Measurements from ENCODE around the gene SCCPDH. TPM values are rescaled to one million over a fixed set of nuclear protein-coding genes. Genes with fewer than 3 reads are reported as not detected.
"Not testable (repeated sequence)": the region's sequence is repeated elsewhere in the genome, so short reads cannot be mapped to it uniquely, and the experiment has no call there.

SCCPDH gene
- polyA plus RNA-seq, 1 of the 3 experiments (the other 2 are of a cell fraction), result 32.2 TPM

DNA sequence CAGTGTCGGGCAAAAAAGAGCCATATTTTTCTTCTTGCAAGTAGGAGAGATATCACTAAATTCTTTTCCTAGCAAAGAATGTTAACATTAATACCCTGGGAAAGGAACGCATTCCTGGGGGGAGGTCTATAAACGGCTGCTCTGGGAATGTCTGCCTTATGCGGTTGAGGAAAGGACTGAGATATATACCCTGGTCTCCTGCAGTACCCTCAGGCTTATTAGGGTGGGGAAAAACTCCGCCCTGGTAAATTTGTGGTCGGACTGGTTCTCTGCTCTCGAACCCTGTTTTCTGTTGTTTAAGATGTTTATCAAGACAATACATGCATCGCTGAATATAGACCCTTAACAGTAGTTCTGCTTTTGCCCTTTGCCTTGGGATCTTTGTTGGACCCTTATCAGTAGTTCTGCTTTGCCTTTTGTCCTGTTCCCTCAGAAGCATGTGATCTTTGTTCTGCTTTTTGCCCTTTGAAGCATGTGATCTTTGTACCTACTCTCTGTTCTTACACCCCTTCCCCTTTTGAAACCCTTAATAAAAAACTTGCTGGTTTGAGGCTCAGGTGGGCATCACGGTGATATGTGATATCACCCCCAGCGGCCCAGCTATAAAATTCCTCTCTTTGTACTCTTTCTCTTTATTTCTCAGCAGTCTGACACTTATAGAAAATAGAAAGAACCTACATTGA is 29.9 kb upstream of the SCCPDH start:
- H3K4me3 ChIP-seq (ENCODE audit: low read depth in 2 of 2, low read length in 1 of 2); POLR2A ChIA-PET; H3K27ac ChIP-seq (ENCODE audit: low read depth in 2 of 2, low read length in 1 of 2); H3K36me3 ChIP-seq (replicated peaks in 1 of 2; ENCODE audit: control insufficient read depth in 1 of 2, insufficient read depth in 2 of 2, low read length in 1 of 2); H3K27me3 ChIP-seq (ENCODE audit: insufficient read depth); H3F3A ChIP-seq (replicated peaks; ENCODE audit: insufficient read depth); H4K20me1 ChIP-seq (ENCODE audit: insufficient read depth); H3K79me2 ChIP-seq (ENCODE audit: insufficient read depth); H3K4me2 ChIP-seq; H3K9me3 ChIP-seq; H2AFZ ChIP-seq (ENCODE audit: low read depth); H3K4me1 ChIP-seq (ENCODE audit: control insufficient read depth in 1 of 2, insufficient read depth in 2 of 2, low read depth in 1 of 2, low read length in 1 of 2); H3K9ac ChIP-seq; H3K9me2 ChIP-seq; DNase-seq: not testable (repeated sequence)
- CTCF ChIA-PET, result interaction anchor here (1.7 kb wide), 1 partner anchor 196 kb away, joined by 5 read pairs; no protein-coding TSS in a partner anchor
- 68% methylated on average over 10 of the region's 10 CpGs for WGBS (ENCODE audit: low lambda C conversion rate)

DNA sequence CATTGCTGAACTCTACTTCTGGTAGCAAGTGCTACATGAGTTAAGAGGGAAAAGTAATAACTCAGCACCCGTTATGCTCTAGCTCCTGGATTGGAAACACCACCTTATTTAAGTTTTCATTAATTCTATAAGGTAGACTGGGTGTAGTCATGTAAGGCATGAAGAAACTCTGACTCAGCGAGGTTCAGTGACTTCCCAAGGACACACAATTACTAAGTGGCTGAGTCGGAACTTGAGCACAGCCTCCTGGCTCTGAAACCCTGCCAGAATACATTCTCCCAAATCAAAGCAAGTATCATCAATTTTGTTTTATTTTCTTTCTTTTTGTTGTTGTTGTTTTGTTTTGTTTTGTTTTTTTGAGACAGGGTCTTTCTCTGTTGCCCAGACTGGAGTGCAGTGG is 29.1 kb upstream of the SCCPDH start:
- ChIA-PET POLR2A (no interaction called here), CTCF (interaction anchor here (0.8 to 1.5 kb wide), 3 partner anchors 10 to 197 kb away, joined by 3 to 4 read pairs (median 3); no protein-coding TSS in a partner anchor)
- no peaks in the 10 kb centered on the region for H3K36me3 ChIP-seq (replicated peaks in 1 of 2; ENCODE audit: control insufficient read depth in 1 of 2, insufficient read depth in 2 of 2, low read length in 1 of 2)
- no peak for DNase-seq
- H3K9me3 ChIP-seq, result no peaks in the 10 kb centered on the region
- no peak overlapping the region for H2AFZ ChIP-seq (ENCODE audit: low read depth)
- H3K4me3 ChIP-seq (ENCODE audit: low read depth in 2 of 2, low read length in 1 of 2), result no peak overlapping the region
- H3K27me3 ChIP-seq (ENCODE audit: insufficient read depth), result no peaks in the 10 kb centered on the region
- 69% methylated on average over 2 of the region's 3 CpGs for WGBS (ENCODE audit: low lambda C conversion rate)
- H3K4me2 ChIP-seq, result no peak overlapping the region
- H3K27ac ChIP-seq (ENCODE audit: low read depth in 2 of 2, low read length in 1 of 2), result no peak overlapping the region
- TF ChIP-seq GATA2 (CRISPR knock-in tag; IDR thresholded peaks at IDR 0.05) (no peak), TAF1 (IDR thresholded peaks at IDR 0.05; ENCODE audit: borderline replicate concordance, low read depth, low read length) (no peak), SMC3 (IDR thresholded peaks at IDR 0.05; ENCODE audit: low read depth, low read length) (no peak), NRF1 (IDR thresholded peaks at IDR 0.05; ENCODE audit: low read depth, low read length) (no peak), TCF12 (IDR thresholded peaks at IDR 0.05) (no peak), SIN3A (IDR thresholded peaks at IDR 0.05; ENCODE audit: borderline replicate concordance, low read depth, low read length) (no peak)
- TF ChIP-seq, protein P1, sequence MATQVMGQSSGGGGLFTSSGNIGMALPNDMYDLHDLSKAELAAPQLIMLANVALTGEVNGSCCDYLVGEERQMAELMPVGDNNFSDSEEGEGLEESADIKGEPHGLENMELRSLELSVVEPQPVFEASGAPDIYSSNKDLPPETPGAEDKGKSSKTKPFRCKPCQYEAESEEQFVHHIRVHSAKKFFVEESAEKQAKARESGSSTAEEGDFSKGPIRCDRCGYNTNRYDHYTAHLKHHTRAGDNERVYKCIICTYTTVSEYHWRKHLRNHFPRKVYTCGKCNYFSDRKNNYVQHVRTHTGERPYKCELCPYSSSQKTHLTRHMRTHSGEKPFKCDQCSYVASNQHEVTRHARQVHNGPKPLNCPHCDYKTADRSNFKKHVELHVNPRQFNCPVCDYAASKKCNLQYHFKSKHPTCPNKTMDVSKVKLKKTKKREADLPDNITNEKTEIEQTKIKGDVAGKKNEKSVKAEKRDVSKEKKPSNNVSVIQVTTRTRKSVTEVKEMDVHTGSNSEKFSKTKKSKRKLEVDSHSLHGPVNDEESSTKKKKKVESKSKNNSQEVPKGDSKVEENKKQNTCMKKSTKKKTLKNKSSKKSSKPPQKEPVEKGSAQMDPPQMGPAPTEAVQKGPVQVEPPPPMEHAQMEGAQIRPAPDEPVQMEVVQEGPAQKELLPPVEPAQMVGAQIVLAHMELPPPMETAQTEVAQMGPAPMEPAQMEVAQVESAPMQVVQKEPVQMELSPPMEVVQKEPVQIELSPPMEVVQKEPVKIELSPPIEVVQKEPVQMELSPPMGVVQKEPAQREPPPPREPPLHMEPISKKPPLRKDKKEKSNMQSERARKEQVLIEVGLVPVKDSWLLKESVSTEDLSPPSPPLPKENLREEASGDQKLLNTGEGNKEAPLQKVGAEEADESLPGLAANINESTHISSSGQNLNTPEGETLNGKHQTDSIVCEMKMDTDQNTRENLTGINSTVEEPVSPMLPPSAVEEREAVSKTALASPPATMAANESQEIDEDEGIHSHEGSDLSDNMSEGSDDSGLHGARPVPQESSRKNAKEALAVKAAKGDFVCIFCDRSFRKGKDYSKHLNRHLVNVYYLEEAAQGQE (IDR thresholded peaks at IDR 0.05; ENCODE audit: low read depth, low read length), result no peak
- H3F3A ChIP-seq (replicated peaks; ENCODE audit: insufficient read depth), result peaks cover 5% of the 10 kb centered on the region
- no peaks in the 10 kb centered on the region for H3K4me1 ChIP-seq (ENCODE audit: control insufficient read depth in 1 of 2, insufficient read depth in 2 of 2, low read depth in 1 of 2, low read length in 1 of 2)
- no peaks in the 10 kb centered on the region for H4K20me1 ChIP-seq (ENCODE audit: insufficient read depth)
- H3K9ac ChIP-seq, result no peak overlapping the region
- H3K79me2 ChIP-seq (ENCODE audit: insufficient read depth), result no peaks in the 10 kb centered on the region; the same call in 1 of the 2 replicates
- H3K9me2 ChIP-seq, result no peaks in the 10 kb centered on the region
